Upper lobe of right lung (tissue), 1 donor: ENCODE data around the gene ABHD16A. TPM values are rescaled to one million over a fixed set of nuclear protein-coding genes. Genes with fewer than 3 reads are reported as not detected.

Experiments
- ATAC-seq: fragments of 200-7000 bp; cut with Tn5 transposase; one replicate; pipeline ENCODE4 v1.9.1; 2020; ENCODE audit warnings: mild to moderate bottlenecking, moderate library complexity
- DNase-seq: peaks from one replicate; pipeline ENCODE4 v3.0.0-alpha.2; 2020
- H3K27ac ChIP-seq: fragments of 200-600 bp; one replicate; pipeline ENCODE4 v1.8.0; 2022
- H3K27me3 ChIP-seq: fragments of 200-600 bp; one replicate; pipeline ENCODE4 v1.8.0; 2022; ENCODE audit warnings: mild to moderate bottlenecking
- H3K36me3 ChIP-seq: fragments of 200-600 bp; one replicate; pipeline ENCODE4 v1.8.0; 2022
- H3K4me1 ChIP-seq: fragments of 200-600 bp; one replicate; pipeline ENCODE4 v1.8.0; 2022
- H3K4me3 ChIP-seq: fragments of 200-600 bp; one replicate; pipeline ENCODE4 v1.8.0; 2022; ENCODE audit warnings: mild to moderate bottlenecking
- H3K9me3 ChIP-seq: fragments of 200-600 bp; one replicate; pipeline ENCODE4 v1.8.0; 2022
- intact Hi-C: fragments of 100-400 bp; cut with DNase I; formaldehyde crosslinking; loops from one replicate; pipeline ENCODE4 v1.11.0; 2022
- total RNA-seq: library from RNA; stranded (reverse); fragmentation: NEBNext Ultra II Directional; extraction: Animal tissue kit (Norgen Biotek cat#: 25700); gene quantifications from one replicate; pipeline ENCODE4 v1.2.1, GENCODE V29; 2021
- TF ChIP-seq, protein P1 (sequence below): fragments of 200-600 bp; IDR thresholded peaks from one replicate; pipeline ENCODE4 v1.8.0; 2022; ENCODE audit warnings: antibody characterized with exemption
- donor health status: DM: no; HTN: yes; CAD: no; lungs with severe emphysema.

The ABHD16A gene
- total RNA-seq, 1 donor from 2014 or later: 55.8 TPM

DNA sequence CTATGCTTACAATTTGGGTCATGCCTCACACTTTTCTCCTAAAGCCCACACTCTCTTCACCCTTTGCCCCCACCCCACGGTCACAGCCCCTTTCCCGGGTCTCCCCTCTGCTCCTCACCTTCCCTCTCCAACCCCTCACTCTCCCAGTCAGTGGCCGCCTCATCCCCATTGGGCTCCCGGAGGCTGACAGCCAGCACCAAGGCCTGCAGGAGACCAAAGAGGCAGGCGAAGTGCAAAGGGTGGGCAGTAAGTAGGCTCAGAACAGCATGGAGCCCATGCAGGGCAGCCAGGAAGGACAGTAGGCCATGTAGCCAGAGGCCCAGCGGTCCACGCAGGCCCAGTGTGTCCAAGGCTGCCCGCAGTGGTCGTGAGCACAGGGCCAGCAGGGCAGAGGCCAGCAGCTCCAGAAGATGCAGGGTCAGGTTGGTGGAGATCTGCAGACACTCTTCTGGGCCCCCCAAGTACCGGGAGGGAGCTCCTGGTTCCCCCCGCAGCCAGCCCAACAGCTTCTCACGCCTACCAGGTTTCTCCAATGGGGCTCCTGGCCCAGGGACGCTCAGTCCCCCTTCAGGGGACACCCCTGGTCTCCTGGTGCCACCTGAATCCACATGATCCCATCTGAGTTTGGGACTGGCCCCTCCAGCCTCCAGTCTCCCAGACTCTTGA lies 44.0 kb downstream of the ABHD16A start:
- TF ChIP-seq, protein P1, sequence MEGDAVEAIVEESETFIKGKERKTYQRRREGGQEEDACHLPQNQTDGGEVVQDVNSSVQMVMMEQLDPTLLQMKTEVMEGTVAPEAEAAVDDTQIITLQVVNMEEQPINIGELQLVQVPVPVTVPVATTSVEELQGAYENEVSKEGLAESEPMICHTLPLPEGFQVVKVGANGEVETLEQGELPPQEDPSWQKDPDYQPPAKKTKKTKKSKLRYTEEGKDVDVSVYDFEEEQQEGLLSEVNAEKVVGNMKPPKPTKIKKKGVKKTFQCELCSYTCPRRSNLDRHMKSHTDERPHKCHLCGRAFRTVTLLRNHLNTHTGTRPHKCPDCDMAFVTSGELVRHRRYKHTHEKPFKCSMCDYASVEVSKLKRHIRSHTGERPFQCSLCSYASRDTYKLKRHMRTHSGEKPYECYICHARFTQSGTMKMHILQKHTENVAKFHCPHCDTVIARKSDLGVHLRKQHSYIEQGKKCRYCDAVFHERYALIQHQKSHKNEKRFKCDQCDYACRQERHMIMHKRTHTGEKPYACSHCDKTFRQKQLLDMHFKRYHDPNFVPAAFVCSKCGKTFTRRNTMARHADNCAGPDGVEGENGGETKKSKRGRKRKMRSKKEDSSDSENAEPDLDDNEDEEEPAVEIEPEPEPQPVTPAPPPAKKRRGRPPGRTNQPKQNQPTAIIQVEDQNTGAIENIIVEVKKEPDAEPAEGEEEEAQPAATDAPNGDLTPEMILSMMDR: no peak
- H3K27me3 ChIP-seq: no peaks in the 10 kb centered on the region
- intact Hi-C loops: no loop called here
- peaks cover 40% of the 10 kb centered on the region for H3K36me3 ChIP-seq
- no peak for DNase-seq
- H3K27ac ChIP-seq: peak overlapping the region; percentile 82
- no peak for ATAC-seq
- no peaks in the 10 kb centered on the region for H3K9me3 ChIP-seq
- peaks cover 43% of the 10 kb centered on the region for H3K4me1 ChIP-seq
- H3K4me3 ChIP-seq: peak overlapping the region; percentile 80

DNA sequence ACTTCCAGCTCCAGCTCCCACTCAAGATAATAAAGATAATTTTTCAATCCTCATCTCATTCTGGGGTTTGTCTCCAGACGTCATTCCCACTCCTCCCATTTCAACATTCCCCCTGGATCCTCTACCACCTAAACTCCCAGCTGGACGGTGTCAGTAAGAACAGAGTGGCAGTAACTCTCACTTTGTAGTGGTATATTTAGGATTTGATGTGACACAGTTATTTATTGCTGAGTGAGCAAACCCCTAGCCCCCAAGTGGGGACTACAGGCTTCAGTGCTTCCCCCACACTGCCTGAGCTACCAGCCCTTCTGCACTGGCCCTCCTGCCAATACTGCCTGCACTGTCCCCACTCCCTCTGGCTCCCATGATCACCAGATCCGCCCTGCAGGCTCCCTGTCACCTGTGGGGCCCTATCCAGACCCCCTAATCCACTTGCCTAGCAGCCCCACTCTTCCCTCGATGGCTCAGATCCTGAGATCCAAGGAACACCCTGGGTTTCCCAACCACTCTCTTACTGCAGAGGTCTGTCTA lies 44.9 kb downstream of the ABHD16A start:
- Histone ChIP-seq H3K9me3 (no peaks in the 10 kb centered on the region), H3K27me3 (no peaks in the 10 kb centered on the region), H3K36me3 (peaks cover 36% of the 10 kb centered on the region), H3K4me1 (peaks cover 38% of the 10 kb centered on the region), H3K27ac (no peak overlapping the region), H3K4me3 (no peak overlapping the region)
- ATAC-seq: no peak
- DNase-seq: no peak
- TF ChIP-seq, protein P1: no peak
- intact Hi-C loops: no loop called here

- no peak for ATAC-seq
- no peak overlapping the region for H3K4me3 ChIP-seq
- H3K27ac ChIP-seq: no peak overlapping the region
- DNase-seq: no peak
- no peaks in the 10 kb centered on the region for H3K9me3 ChIP-seq
- intact Hi-C loops: no loop called here
- TF ChIP-seq, protein P1: no peak
- H3K4me1 ChIP-seq: peaks cover 32% of the 10 kb centered on the region
- H3K36me3 ChIP-seq: peaks cover 34% of the 10 kb centered on the region
- no peaks in the 10 kb centered on the region for H3K27me3 ChIP-seq
Measured at GRCh38 chr6:31657406-31658157, 45.5 kb downstream of the ABHD16A start.

- Histone ChIP-seq H3K4me1 (peaks cover 38% of the 10 kb centered on the region), H3K9me3 (no peaks in the 10 kb centered on the region), H3K27ac (no peak within 1 kb of the TSS), H3K4me3 (no peak within 1 kb of the TSS), H3K36me3 (peaks cover 24% of the 10 kb centered on the region), H3K27me3 (no peaks in the 10 kb centered on the region)
- intact Hi-C loops: no loop called here
- ATAC-seq (no peak), DNase-seq (no peak)
- TF ChIP-seq, protein P1: no peak
Measured at GRCh38 chr6:31655349-31656237, 47.5 kb downstream of the ABHD16A start, which contains the start of gene APOM. Gene APOM (plus strand): TSS chr6:31655894. CDS start chr6:31655967, 73 bp downstream.

GRCh38 chr6:31654574-31655348 lies 48.4 kb downstream of the ABHD16A start:
- Histone ChIP-seq H3K27ac (no peak overlapping the region), H3K27me3 (no peaks in the 10 kb centered on the region), H3K36me3 (peaks cover 29% of the 10 kb centered on the region), H3K9me3 (no peaks in the 10 kb centered on the region), H3K4me3 (no peak overlapping the region), H3K4me1 (peaks cover 38% of the 10 kb centered on the region)
- TF ChIP-seq, protein P1: no peak
- ATAC-seq (no peak), DNase-seq (no peak)
- intact Hi-C loops: no loop called here
